ENCODE measurements around the gene ZMIZ1.

The ZMIZ1 gene, protein sequence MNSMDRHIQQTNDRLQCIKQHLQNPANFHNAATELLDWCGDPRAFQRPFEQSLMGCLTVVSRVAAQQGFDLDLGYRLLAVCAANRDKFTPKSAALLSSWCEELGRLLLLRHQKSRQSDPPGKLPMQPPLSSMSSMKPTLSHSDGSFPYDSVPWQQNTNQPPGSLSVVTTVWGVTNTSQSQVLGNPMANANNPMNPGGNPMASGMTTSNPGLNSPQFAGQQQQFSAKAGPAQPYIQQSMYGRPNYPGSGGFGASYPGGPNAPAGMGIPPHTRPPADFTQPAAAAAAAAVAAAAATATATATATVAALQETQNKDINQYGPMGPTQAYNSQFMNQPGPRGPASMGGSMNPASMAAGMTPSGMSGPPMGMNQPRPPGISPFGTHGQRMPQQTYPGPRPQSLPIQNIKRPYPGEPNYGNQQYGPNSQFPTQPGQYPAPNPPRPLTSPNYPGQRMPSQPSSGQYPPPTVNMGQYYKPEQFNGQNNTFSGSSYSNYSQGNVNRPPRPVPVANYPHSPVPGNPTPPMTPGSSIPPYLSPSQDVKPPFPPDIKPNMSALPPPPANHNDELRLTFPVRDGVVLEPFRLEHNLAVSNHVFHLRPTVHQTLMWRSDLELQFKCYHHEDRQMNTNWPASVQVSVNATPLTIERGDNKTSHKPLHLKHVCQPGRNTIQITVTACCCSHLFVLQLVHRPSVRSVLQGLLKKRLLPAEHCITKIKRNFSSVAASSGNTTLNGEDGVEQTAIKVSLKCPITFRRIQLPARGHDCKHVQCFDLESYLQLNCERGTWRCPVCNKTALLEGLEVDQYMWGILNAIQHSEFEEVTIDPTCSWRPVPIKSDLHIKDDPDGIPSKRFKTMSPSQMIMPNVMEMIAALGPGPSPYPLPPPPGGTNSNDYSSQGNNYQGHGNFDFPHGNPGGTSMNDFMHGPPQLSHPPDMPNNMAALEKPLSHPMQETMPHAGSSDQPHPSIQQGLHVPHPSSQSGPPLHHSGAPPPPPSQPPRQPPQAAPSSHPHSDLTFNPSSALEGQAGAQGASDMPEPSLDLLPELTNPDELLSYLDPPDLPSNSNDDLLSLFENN

DNA sequence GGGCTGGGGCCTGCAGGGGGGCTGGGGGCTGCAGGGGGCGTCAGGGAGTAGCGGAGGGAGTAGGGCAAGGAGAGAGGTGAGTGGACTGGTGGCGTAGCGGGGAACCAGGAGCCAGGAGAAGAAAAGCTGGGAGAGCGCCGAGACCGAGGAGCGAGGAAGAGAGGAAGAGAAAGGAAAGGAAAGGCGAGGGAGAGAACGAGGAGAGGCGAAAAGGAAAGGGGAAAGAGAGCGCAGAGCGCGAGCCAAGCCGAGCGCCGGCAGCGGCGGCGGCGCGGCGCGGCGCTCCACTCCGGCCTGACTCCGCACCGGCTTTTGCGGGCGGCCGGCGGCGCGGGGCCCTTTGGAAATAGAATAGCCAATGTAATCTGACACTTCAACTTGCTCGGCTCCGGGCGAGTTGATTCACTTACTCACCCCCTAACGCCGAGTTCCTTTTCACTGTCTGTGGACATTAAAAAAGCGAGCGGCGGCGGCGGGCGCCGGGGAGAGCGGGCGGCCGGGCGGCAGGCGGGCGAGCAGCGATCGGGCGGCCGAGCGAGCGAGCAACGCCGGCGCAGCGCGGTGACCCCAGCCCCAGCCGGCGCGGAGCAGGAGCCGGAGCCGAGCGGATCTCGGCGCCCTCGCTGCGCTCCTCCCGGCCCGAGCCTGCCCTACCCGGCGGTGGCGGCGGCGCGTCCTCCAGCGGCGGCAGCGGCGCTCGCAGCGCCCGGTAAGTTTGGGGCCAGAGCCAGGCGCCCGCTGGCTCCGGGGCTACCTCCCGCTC, at the start of gene ZMIZ1:
TSS of gene ZMIZ1 (plus strand) at position 405 of the 763 bp plus-strand sequence. CDS start 132,667 bp downstream, outside the sequence.
- peak; percentile 95 for DNase-seq (ENCODE audit: low spot score)

DNA sequence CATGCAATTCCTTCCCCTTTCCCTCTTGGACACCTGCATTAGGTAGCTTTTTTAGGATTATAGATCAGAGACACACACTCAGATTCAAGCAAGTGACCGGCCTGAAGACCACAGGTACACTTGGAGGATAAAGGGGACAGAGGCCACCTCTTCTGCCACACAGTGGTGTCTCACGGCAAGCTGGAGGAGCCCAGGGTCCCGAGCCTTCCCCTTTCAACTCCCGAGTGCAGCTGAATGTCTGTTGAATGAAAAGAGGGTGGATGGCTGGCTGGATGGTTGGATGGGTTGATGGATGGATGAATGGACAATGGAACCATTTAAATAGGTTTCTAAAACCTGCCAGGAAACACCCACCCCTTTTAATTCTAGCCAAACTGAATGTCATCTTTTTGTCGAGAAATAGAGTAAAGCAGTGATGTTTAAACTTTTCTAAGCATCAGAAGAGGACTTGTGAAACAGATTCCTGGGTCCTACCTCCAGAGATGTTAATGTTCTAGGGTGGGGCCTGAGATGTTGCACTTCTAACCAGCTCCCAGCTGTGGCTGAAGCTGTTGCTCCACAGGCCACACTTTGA, 49.2 kb upstream of the ZMIZ1 start:
- no peak for DNase-seq (ENCODE audit: low spot score)

DNA sequence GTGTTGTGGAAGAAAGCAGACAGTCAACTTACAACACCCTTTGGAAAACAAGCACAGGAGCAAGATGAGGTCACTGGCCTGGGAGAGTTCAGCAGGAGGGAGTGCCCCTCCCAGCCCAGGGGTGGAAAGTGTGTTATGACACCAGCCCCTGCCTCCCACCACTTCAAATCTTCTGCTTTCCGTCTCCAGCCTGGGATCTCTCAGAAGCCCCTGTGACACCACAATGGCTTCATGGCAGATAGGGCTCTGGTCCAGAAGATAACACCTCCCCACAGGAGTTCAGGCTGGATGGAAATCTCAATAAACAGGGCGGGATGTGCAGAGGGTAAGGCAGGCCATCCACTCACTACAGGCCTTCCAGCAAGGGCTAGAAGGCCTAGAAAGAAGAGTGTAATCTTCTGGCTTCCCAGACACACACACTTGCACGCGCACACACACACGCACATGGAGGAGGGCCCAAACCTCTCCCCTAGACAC, 48.7 kb upstream of the ZMIZ1 start:
- no peak for DNase-seq (ENCODE audit: low spot score)

DNA sequence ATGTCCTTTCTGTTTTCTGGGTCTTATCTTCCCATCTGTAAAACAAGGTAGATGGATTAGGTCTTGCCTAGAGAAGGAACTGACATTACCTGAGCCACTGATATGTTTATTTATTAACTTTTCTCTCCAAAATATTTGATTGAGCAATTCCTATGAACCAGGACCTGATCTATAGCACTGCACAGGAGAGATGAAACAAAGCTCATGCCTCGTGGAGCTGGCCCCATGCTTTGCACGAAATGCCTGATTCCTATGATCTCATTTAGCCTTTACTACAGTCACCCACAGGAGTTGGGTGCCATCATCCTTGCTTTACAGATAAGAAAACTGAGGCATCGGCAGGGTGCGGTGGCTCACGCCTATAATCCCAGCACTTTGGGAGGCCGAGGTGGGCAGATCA, 48.2 kb upstream of the ZMIZ1 start:
- DNase-seq (ENCODE audit: low spot score), result no peak

DNA sequence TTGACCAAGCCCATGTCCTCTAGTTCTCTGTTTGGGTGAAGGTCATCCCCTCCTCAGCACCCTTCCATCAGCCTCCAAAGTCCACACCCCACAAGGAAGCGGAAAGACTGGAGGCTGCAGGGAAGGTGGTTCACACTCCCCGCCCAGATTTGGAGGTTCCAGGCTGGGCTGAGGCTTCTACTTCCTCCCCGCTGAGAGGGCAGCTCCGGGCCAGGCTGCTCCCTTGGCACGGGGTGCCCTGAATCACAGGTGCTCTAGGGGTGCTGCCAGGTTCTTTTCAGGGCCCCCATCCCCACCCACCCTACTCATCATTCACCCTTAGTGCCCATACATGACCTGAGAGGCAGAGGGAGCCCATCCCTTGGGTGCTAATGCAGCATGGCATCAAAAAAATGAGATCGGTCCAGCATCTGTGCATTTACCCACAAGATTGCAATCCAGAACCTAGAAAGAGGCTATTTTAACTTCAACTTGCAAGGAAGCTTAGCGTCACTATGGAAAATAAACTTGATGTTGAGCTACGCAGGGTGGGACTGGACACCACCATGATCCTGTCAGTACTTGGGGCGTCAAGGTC, 47.3 kb upstream of the ZMIZ1 start:
- no peak for DNase-seq (ENCODE audit: low spot score)

DNA sequence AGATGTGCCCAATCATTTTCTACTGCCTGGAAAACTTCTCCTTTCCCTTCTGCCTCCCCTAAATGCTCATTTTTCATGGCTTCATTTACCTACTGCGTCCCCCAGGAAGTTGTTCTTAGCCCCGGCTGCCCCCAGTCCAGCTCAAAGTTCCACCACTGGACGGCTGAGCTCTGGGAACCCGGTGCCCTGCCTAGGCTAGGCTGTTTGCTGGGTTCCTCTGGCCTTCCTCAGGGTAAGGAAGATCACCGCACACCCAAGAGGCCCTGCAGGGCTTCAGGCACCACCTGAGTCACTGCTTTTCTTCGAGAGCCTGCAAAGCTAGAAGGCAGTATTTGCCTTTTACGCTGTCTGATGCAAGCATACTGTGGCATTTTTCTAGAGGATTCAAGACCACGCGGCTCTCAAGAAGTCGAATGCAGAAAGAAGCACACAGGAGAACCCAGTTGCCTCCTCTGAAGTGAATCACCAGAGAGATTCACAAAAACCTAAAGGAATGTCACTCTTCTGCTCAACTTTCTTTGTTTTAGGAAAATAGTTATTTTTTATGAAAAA, 46.7 kb upstream of the ZMIZ1 start:
- DNase-seq (ENCODE audit: low spot score), result no peak

DNA sequence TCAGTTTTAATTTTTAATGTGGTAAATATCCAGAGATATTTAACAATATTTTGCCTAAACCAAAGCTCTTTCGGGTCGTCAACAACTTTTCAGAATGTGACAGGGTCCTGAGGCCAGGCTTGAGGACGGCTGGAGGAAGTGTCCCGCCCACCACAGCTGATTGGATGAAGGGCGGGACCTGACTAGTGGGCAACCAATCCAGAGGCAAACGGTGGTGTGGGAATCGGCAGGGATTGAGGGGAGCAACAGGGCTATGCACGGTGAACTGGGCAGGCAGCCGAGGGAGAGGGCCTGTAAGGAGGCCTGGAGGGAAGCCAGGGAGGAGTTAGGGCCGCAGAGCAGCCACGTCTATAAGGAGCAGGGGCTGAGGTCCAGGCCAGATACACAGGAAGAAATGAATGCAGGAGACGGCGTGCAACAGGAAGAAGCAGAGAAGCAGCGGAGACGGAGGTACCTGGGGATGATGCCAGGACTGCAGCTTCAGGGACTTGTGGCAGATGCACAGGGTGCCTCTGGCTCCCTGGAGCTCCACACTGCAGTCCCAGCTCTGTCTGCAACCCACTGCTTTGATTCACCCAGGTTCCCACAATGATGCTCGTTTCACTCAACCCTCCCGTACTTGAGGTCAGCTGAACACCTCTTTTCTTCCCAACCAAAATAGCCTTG, 46.1 kb upstream of the ZMIZ1 start:
- peak; percentile 54 for DNase-seq (ENCODE audit: low spot score)

DNA sequence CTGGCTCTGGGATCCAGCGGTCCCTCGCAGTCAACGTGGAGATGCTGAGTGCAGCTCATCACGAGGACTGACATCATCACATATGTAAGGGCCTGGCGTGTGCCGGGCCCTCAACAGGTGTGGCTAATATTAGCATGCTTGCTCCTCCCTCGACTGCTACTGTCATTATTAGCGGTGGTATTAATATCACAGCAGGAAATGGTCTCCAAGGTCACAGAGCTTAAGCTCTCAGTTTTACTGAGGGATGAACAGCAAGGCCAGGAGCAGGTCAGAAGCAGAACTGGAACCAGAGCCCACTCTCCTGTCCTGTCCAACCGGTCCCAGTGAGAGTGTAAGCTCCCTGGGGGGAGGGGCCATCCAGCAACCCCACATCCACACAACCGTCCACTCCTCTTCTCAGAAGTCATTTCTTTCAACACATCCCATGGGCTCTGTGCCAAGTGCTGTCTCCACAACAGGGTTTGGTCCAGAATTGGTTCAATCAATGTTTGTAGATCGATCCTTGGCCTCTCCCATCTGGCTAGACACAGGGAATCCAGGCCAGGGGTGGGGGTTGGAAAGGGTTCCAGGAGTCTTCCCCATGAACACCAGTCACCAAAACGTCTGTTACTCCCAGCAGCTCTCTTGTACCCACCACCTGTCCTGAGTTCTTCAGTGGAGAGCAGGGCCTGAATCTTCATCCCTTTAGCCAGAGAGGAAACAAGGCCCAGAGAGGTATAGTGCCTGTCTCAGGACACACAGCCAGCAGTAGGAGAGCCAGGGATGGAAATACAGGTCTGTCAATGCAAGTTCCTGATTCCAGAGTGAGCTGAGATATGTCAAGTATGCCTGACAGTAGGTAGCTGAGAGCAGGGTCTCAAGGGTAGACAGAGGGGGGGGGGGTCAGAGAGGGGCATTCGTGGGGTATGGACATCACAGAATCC, 45.3 kb upstream of the ZMIZ1 start:
- DNase-seq (ENCODE audit: low spot score), result no peak

DNA sequence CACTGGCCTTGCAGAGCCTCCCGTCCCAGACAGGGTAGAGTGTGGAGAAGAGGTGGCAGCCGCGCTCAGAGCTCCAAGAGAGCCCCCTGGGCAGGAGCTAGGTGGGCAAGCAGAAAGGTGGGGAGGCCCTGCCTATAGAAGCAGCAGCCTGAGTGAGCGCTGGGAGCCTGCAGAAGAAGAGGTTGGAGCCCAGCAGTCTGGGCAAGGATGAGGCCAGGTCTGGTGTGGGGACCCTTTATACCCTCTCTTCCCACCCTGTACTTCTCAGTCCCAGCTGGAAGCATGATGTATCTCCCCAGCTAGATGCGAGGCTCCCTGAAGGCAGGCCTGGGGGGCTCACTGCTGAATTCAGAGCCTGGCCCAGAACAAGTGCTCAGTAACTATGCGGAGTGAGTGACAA, 44.5 kb upstream of the ZMIZ1 start:
- no peak for DNase-seq (ENCODE audit: low spot score)

DNA sequence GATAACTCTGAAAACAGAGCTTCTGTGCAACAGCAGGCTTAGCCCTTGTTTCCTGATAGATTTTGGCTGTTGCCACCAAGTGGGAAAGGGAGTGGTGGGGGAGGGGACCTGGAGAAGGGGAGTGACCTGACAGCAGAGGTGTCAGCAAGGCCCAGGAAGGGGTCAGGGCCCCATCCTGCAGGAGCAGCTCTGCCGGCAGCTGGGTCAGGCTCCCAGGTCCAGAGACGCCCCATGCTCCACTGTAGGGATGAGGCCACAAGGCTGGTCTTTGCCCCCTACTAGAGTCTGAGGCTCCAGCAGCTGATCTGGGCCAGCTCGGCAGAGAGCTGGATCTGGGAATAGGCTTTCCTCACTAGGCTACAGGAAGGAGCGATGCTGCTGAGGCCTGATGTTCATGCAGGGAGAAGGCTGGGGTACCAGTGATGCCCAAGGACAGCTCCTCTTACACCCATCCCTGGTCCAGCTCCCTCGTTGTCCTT, 44.0 kb upstream of the ZMIZ1 start:
- DNase-seq (ENCODE audit: low spot score), result no peak

DNA sequence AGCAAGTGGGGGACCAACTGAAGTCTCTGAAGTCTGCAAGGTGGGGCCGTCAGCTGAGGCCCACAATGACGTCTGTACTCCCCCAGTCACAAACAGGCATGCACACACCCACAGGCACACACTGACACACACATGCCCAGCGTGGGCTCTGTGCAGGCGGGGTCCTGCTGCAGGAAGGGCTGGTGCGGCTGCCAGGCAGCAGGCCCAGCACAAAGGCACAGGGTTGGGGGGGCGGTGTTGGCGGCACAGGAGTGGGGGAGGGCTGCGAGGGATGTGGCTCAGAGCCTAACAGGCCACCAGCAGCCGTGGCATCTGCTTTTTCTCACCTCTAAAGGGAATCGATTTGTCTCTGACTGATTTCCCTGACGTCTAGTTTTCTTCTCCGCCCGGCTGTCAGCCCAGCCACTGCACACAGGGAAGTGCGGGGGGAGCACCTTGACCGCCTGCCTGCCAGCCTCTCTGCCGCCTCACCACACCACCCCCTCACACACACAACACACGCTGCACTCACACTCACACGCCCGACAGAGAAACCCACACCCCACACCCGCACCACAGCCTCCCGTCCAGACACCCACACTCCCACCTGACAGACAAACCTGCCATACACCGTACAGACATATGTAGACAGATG, 43.5 kb upstream of the ZMIZ1 start:
- no peak for DNase-seq (ENCODE audit: low spot score)

DNA sequence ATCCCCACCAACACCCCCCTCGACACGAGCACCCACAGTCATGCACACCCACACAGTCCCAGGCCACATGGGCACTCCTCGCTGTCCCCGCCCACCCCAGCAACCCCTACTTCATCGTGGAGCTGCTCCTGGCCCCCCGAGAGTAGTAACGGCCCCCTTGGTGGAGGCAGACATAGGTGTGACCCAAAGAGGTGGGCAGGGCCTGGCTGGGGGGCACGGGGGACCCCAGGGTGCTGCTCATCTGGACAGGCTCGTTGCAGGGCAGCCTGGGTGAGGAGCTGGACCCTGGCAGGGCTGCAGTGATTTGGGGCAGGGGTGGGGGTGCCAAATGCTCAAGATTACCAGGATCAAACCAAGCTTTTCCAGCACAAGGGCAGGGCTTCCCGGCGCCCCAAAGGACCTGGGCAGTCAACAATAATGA, 42.4 kb upstream of the ZMIZ1 start:
- DNase-seq (ENCODE audit: low spot score), result no peak

DNA sequence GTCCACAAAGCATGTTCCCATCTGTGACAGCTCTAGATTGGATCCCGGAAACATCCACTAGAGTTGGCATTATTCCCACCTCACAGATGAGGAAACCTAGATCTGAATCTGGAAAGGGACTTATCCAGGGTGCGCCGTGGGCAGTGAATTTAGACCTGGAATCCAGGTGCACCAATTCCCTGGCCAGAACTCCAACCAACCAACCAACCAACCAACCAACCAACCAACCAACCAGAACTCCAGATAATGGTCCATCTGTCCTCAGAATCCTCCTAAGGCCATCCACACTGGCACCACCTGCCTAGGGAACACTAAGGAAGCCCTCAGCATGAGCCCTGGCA, 42.0 kb upstream of the ZMIZ1 start:
- no peak for DNase-seq (ENCODE audit: low spot score)

DNA sequence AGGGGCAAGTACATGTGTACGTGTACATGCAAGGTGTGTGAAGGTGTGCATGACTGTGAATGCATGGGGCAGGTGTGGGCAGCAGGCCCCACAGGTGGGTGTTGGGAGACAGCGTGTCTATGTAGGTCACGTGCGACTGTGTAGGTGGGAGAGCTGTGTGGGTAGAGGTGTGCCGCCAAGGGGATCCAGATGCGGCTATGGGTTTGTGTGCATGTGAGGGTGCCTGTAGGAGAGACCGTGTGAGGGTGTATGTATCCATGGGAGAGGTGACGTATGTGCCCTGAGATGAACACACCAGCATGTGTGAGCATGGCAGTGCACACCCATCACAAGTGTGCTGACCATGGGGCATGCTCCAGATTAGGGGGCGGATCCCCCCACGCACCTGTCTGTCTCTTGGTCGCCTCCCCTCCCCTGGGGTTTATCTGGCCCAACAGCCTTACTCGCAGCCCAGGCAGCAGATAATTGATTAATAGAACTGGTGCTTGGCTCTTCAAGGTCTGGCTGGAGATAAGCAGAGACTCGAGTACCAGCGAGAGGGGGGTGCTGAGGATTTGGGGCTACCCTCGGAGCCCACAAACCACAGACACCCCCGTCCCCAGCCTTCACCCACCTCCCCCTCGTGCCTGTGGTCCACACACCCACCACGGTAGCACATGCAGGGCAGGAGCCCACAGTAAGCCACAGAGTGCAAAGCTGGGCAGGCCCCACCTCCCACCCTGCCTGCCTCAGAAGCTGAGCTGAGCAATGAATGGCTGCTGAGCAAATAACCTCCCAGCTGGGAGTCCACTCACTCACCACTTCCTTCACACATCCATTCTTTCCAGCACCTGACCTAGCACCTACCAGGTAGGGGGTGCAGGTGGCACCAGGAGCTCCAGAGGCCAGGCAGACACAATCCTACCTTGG, 41.4 kb upstream of the ZMIZ1 start:
- no peak for DNase-seq (ENCODE audit: low spot score)

DNA sequence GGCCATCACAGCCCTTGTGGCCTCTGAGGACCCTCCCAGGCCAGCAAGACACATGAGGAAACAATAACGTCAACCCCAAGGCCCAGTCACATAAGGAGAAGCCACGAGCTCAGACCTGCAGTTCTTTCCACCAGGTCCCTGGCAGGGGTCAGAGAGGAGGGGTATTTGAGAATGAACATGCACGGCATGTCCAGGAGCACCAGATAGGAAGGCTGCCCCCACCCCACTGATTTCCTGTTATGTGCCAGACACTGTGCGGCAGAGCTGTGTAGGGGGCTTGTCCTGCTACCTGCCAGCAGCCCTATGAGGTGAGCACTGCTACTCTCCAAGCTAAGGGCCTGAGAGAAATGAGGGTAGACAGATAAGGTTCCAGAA, 40.7 kb upstream of the ZMIZ1 start:
- no peak for DNase-seq (ENCODE audit: low spot score)

DNA sequence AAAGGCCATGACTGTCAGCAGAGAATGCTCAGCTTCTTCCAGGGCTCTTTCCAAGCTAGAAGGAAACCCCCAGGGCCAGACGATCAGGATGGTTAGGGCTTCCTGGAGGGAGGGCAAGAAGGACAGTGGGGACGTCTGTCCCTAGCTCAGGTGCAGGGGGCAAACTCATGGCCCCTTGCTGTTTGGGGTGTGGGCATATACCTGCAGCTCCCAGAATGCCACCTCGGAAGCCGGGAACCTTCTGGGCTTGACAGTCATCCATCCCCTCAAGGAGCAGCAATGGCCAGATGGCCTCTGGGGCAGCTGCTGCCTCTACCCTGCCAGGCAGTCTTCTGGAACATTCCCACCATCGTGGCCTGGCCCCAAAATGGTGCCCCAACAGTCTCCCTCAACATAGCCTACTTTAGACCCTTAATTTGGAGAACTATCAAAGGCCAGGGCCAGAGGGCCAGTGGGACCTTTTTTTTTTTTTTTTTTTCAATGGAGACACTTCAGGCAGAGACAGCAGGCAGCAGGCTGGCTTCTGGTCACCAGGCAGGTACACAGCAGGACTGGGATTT, 40.2 kb upstream of the ZMIZ1 start:
- no peak for DNase-seq (ENCODE audit: low spot score)

Measured in hepatic stellate cell (primary cell).